ENCODE measurements around the gene SKA2.
A peak's percentile ranks its signal among the peaks of the same experiment; 100 is the strongest.
"Not testable (repeated sequence)": the region's sequence is repeated elsewhere in the genome, so short reads cannot be mapped to it uniquely, and the experiment has no call there.

The SKA2 gene, protein sequence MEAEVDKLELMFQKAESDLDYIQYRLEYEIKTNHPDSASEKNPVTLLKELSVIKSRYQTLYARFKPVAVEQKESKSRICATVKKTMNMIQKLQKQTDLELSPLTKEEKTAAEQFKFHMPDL

DNA sequence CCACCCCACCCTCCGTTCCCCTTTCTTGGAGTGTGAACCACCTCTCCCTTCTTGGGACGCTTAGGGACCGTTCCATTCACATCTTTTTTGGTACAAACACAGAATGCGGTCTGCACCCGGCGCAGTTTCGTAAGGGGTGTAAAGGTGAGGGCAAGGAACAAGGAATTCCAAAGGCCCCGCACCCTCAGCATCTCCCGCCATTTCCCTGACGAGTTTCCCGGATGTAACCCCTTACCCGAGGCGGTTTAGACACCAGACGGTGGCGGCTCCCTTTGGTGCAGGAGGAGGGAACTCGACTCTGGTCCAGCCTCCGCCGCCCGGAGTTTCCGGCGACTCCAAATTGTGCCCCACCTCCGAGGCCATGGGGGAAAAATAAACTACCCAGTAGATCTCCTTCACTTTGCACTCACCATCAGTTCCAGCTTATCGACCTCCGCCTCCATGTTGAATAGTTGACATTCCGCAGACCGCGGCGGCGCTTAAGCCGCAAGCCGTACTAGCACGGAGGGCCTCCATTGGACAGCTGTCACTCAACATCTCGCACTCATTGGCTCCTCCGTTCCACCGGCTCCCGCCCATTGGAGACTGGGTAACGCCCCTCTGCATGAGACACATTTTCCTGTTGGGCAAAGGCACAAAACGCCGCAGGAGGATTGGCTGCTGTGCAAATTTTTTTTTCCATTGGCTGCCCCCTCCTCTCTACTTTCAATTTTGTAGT is at the start of gene SKA2:
TSS of gene SKA2 (minus strand) at position 466 of the 718 bp plus-strand sequence. CDS start at position 443, 23 bp downstream.
- DNase-seq = peak; percentile 100

DNA sequence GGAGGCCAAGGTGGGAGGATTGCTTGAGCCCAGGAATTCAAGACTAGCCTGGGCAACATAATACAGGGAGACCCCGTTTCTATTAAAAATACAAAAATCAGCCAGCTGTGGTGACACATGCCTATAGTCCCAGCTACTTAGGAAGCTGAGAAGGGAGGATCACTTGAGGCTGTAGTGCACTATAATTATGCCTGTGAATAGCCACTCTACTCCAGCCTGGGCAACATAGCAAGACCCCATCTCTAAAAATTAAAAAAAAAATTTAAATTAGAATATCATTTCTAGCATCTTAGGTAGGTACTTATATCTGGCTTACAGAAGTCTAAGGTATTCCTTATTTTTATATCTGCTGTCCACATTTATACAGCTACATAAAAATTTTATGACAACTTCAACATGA is 47.3 kb upstream of the SKA2 start:
- no peak for DNase-seq

DNA sequence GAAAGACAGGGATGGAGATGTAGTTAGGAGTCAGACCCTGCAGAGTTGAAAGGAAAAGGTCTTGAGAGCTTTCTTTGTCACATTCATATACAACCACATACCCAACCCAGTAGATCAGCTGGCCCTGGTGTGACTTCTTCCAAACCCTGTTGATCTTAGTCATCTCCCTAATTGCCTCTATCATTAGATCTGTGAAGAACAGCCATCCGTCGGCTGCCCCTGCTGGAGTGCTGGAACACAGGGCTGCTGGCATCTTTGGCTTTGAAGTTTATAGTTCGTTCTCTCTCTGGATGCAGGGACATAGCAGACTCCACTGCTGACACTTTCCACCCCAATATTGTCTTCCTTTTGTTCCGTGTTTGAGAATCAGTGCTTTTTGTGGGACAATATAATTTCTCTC is 44.4 kb upstream of the SKA2 start:
- DNase-seq = no peak

DNA sequence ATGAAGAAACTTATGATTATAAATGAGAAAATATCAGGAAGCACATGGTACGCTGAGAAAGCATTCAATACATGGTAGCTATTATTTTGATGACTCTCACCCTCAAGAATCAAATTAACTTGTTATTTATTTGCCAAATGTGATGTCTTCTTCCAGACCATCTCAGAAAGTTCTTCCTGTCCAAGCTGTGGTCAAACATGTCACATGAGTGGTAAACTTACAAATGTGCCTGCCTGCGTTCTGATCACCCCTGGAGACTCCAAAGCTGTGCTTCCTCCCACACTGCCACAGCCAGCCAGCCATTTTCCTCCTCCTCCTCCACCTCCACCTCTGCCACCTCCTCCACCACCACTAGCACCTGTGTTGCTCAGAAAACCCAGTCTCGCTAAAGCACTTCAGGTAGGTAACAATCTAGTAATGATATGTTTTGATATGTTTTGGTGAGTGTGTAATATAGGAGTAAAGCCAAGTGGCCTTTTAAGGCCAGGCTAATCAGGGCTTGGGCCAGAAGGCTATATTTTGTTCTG is 38.4 kb upstream of the SKA2 start:
- no peak for DNase-seq

DNA sequence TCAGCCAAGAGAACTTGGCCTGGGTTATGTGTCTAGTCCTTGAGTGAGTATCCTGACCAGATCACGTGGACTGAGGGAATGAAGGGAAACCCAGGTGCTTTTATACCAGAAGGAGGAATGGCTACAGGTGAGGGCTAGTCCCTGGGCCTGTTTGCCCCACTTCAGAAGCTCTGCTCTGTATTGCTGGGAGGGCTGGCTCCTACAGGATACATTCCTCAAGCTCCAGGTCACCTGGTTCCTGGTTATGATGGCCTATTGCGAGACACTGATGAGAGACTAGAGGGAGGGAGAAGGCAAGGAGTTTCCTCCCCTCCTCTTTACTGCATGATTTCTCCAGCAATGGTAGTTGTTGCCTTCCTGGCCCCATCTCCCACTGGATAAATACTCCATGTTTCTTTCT is 35.8 kb upstream of the SKA2 start:
- DNase-seq = no peak

DNA sequence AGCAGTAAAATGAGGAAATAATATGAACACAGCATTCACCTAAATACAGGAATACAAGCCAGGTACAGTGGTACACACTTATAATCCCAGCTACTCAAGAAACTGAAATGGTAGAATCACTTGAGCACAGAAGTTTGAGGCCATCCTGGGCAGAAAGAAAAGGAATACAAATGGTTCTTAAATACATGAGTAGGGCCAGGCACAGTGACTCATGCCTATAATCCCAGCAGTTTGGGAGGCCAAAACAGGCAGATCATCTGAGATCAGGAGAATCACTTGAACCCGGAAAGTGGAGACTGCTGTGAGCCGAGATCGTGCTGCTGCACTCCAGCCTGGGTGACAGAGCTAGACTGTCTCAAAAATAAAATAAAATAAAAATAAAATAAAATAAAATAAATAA is 31.9 kb upstream of the SKA2 start:
- DNase-seq = no peak

DNA sequence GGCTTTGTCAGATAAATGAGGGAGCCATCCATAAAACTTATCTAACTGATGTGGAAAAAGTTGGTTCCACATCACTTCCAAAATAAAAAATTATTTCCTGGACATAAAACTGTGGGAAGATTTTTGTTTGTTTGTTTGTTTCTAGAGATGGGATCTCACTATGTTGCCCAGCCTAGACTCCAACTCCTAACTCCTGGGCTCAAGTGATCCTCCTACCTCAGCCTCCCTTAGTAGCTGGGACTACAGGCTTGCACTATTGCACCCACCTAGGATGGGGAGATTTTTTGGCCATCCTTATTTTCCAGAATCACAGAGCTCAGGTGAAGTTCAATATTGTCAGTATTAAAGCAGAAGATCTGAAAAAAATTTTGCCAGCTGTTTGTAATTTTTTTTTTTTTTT is 31.0 kb upstream of the SKA2 start:
- no peak for DNase-seq

DNA sequence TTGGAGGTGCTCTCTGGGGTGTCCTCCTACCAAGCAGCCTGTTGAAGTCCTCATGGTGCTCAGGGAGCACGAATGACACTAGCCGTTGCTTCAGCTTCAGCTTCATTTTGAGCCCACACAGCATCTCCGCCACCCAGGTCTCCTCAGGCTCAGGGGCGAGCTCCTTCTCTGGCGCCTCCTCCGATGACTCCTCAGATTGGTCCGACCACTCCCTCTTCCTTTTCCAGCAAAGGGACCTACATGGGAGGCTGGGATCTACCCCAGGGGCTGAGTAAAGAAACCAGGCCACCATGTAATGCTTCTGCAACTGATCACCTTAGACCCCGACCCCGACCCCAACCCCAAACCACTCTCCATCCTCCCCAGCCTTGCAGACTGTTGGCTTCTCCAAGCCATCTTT is 26.5 kb upstream of the SKA2 start:
- DNase-seq = no peak

DNA sequence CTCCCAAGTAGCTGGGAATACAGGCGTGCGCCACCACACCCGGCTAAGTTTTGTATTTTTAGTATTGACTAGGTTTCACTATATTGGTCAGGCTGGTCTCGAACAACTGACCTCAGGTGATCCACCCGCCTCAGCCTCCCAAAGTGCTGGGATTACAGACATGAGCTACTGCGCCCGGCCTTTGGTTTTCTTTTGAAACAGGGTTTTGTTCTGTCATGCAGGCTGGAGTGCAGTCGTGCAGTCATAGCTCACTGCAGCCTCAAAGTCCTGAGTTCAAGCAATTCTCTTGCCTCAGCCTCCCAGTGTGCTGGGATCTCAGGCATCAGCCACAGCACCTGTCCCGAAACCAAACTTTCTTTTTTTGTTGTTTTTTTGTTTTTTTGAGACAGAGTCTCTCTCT is 25.6 kb upstream of the SKA2 start:
- DNase-seq = no peak

DNA sequence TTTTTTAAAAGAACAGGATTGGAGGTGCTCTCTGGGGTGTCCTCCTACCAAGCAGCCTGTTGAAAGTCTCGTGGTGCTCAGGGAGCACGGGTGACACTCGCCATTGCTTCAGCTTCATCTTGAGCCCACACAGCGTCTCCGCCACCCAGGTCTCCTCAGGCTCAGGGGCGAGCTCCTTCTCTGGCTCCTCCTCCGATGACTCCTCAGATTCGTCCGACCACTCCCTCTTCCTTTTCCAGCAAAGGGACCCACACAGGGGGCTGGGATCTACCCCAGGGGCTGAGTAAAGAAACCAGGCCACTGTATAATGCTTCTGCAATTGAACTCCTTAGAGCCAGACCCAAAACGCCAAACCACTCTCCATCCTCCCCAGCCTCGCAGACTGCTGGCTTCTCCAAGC is 24.6 kb upstream of the SKA2 start:
- not testable (repeated sequence) for DNase-seq

DNA sequence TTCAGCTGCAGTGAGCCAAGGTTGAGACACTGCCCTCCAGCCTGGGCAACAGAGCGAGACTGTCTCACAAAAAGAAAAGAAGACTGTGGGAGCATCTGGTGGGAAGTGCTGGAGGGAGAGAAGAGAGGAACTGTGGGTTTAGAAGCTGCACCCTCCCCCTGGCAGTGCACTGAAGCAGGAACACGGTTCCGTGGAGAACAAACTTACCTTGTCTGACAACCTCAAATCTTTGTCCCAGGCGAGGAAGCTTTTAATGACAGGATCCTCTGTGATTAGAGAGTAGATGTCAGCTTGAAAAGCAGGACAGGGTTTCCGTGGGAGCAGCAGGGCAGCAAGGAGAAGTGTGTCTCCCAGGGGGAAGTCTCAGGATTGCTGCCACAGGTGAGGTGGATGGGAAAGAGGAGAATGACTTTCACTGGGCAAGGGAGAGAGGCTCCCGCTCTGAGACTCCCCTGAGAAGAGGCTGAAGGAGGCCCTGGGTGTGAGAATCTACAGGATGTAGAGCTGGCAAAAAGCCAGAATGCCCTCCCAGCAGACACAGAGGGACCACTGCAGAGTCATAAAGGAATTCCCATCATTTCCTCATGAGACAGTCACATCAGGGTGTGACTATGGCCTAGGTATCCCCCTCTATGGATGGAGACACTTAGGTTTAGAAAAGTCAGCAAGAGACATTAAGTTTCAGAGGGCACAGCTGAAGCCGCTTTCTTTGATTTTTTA is 23.4 kb upstream of the SKA2 start:
- no peak for DNase-seq

DNA sequence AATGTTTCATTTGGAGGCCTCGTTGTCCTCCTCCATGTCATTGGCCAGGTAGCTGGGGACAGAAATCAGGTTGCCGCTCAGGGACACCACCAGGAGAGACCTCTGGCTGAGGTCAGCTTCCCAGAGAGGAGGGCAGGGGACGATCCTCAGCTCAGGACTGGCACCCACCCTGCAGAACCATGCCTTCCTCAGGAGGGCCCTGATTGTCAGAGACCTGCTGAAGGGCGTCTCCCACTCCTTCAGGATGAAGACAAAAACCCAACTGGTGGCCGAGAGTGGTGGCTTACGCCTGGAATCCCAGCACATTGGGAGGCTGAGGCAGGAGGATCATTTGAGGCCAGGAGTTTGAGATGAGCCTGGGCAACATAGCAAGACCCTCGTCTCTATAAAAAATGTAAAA is 20.1 kb upstream of the SKA2 start:
- DNase-seq = no peak

DNA sequence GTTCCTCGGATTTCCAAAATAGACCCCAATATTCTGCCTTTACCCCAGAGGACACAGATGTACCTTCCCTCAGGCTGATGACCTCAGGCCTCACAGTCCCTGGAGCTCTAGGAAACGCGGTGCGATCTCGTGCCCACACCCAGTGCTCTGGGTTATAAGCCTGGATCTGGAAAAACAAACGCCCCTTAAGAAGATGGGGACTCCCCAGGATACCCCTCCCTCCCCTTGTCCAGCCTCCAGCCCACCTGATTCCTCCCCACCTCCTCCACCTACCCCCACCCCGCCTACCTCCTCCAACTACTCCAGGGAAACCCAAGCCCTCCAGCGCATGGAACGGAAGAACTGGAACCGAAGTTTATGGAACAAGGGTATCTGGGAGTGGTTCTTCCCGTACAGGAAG is 19.7 kb upstream of the SKA2 start:
- no peak for DNase-seq

DNA sequence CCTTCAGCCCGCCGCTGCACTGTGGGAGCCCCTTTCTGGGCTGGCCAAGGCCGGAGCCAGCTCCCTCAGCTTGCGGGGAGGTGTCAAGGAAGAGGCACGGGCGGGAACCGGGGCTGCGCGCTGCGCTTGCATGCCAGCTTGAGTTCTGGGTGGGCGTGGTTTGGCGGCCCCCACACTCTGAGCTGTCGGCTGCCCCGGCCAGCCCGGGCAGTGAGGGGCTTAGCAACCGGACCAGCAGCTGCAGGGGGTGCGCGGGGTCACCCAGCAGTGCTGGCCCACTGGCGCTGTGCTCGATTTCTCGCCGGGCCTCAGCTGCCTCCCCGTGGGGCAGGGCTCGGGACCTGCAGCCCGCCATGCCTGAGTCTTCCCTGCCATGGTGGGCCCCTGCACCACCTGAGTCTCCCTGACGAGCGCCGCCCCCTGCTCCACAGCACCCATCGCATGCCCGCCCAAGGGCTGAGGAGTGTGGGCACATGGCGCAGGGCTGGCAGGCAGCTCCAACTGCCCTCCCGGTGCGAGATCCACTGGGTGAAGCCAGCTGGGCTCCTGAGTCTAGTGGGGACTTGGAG is 17.5 kb upstream of the SKA2 start:
- no peak for DNase-seq

DNA sequence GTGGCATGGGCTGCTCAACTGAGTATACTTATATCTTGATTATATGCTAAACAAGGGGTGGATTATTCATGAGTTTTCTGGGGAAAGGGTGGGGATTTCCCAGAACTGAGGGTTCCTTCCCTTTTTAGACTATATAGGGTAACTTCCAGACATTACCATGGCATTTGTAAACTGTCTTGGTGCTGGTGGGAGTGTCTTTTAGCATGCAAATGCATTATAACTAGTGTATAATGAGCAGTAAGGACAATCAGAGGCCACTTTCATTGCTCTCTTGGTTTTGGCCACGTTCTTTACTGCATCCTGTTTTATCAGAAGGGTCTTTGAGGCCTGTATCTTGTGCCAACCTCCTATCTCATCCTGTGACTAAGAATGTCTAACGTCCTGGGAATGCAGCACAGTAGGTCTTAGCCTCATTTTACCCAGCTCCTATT is 12.6 kb upstream of the SKA2 start:
- DNase-seq = peak; percentile 61

DNA sequence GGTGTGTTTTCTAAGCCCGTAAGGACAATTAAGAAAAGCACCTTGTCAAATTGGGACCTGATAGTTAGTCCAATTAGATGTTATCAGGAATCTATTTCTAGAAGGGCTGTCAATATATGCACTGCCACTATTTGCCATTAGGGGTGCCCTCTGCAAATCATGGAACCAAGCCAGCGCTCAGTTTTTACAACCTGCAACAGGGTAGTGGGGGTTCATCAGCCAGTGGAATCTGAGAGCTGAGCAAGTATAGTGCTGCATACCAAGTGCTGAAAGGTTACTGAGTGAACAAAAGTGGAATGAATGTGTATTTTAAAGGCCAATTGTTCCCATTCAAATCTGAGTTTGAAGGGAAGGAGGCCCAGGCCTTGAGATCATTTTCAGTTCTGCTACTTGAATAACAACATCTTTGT is 11.0 kb upstream of the SKA2 start:
- peak; percentile 84 for DNase-seq

DNA sequence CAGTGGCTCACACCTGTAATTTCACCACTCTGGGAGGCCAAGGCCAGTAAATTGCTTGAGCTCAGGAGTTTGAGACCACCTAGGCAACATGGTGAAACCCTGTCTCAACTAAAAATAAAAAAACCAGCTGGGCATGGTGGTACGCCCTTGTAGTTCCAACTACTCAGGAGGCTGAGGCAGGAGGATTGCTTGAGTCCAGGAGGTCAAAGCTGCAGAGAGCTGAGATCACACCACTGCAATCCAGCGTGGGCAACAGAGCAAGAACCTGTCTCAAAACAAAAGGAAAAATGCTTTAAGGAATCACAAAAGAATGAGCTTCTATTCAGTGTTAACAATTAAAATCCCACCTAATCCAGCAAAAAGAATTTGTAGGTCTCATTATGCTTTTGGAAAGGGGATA is 6.5 kb upstream of the SKA2 start:
- no peak for DNase-seq

DNA sequence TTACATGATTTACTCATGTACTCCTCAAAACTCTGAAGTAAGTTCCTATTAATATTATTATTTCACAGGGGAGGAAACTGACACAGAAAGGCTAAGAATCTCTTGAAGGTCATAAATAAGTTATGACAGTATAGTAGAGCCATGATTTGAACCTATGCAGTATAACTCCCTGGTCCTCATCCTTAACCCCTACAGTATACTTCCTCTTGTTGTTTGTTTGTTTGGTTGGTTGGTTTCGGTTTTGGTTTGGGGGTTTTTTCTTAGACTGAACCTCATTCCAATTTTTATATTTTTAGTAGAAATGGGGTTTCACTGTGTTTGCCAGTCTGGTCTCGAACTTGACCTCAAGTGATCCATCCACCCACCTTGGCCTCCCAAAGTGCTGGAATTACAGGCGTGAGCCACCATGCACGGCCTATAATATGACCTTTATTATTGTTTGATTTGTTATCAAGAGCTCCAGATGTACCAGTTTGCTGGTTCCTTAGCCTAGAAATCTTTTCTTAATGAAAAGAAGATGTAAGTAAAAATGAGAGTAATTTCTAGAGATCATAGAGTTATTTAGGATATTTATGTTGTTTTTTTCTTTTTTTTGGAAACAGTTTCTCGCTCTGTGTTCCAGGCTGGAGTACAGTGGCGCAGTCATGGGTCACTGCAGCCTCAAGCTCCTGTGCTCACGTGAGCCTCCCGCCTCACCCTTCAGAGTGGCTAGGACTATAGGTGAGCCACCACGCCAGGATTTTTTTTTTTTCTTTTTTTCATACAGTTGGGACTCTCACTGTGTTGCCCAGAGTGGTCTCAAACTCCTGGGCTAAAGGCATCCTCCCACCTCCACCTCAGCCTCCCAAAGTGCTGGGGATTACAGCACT is 5.4 kb upstream of the SKA2 start:
- no peak for DNase-seq

DNA sequence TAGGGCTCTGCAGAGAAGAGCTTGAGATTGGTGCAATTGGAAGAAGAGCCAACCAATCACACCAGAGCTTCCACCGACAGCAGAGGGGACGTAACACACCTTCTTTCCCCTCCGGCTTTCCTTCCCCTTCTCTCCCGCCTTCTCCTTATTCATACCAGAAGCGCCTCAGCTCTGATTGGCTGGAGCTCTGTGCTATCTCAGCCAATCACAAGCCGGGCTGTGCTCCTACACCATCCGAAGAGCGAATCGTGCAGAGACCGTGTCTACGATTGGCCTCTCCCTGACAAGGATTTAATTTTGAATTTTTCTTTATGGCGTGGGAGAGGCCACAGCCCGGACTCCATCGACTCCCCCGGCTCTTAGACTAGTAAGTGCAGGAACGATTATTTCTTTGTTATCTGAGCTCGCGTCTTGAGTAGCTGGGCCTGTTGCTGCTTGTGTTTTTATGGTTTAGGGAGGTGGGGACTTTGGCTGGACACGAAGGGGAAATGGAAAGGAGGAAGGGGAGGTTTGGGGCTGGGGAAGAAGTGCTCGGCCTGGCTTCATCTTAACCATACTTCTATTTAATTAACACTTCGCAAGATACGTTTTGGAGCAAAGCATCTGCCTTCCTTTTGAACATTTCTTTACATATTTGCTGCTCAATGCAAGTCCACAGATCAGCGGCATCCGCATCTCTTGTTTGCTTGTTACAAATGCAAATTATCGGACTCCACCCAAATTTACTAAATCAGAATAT is 622 bp upstream of the SKA2 start, which contains the start of gene PRR11:
TSS of gene PRR11 (plus strand) at position 308 of the 739 bp plus-strand sequence. CDS start 14,007 bp downstream, outside the sequence.
- DNase-seq = peak; percentile 38

DNA sequence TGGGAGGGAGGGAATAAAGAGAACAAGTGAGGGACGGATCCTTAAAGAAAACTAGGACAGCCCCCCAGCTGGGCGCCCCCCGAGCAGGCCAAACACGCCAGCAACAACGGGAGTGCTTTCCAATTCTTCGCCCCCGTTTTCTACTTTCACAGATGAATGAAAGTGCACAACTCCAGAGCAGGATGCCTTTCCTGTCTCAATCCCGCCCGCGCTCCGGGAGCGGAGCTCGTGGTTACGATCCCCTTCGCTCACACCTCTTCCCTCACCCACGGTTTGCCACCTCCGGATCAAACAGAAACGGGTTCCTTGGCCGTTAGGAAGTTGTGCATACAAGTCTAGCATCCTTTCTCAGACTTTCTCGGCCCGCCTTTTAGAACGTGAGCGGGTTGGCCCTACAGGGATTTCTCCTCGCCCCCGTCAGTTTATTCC is 680 bp downstream of the SKA2 start:
- peak; percentile 60 for DNase-seq

DNA sequence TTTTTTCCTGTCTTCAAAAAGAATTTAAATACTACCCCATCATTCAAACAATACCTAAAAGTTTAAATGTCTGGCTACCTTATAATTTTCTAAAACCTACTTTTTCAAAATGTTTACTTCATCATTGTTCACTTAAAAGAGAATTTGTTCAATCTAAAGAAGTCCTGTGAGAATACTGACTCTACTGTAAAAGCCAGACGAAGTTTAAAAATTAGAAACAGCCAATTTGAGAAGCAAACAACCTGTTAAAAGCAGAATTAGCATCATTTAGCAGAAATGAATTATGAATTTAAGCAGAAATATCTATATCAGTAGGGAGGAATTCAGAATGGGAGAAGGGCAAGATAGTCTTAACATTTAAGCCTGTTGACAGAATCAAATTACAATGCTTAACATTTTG is 2.1 kb downstream of the SKA2 start:
- DNase-seq = no peak

DNA sequence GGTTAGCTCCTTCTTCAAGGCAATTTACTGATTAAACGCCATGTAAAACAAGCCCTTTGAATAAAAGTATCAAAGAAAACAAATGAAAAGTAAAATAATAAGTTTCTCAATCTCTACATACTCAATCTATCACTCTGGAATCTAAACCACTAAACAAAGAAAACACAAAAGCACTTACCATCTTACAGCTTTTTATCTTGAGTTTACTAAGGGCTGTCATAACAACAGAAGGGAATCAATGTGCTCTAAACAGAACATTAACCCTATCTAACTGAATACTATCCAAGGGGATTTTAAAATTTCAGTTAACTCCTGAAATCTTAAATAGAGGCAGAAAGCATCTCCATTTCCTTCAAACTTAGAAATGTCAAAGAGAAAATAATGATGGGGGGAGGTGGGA is 3.4 kb downstream of the SKA2 start:
- DNase-seq = no peak
